H1 (cell line): ENCODE results near the gene KRT9. TPM values are rescaled to one million over a fixed set of nuclear protein-coding genes. Genes with fewer than 3 reads are reported as not detected.

Source experiments
- CTCF ChIA-PET: fragments of 300-600 bp; sonication (Branson Sonifier 250); formaldehyde crosslinking; loops from one replicate; lab custom pipeline; 2021; ENCODE audit not compliant: partially characterized antibody; lab: Charles Lee
- POLR2A ChIA-PET: fragments of 300-600 bp; sonication (Branson Sonifier 250); formaldehyde crosslinking; loops from one replicate; lab custom pipeline; 2021; ENCODE audit warnings: inconsistent platforms; ENCODE audit not compliant: partially characterized antibody; lab: Charles Lee
- DNase-seq, 2 experiments: peaks; one replicate each; pipeline versions ENCODE4 v3.0.0 to v3.0.0-alpha.2; 2010 to 2022; ENCODE audit warnings: low spot score in 2 of 2, low read depth in 1 of 2, mixed read lengths in 1 of 2
- FAIRE-seq: peaks from 2 replicates; lab custom pipeline; 2011; peaks lifted over from hg19 to GRCh38; lab: Jason Lieb, UNC
- H2AFZ ChIP-seq: 2 replicates; pipeline ENCODE4 v1.8.1; 2012; ENCODE audit warnings: low read length, inconsistent platforms
- H2AK5ac ChIP-seq: 2 replicates; pipeline ENCODE4 v1.6.1; 2013; ENCODE audit warnings: low read depth, low read length
- H2BK120ac ChIP-seq: replicated peaks from 2 replicates; pipeline ENCODE3; 2013; ENCODE audit warnings: low read depth, low read length, inconsistent platforms
- H2BK12ac ChIP-seq: 2 replicates; pipeline ENCODE4 v1.6.1; 2013; ENCODE audit warnings: low read depth, low read length
- H2BK15ac ChIP-seq: 2 replicates; pipeline ENCODE4 v1.6.1; 2013; ENCODE audit warnings: low read length
- H2BK20ac ChIP-seq: 2 replicates; pipeline ENCODE4 v1.6.1; 2013; ENCODE audit warnings: low read length
- H2BK5ac ChIP-seq: 2 replicates; pipeline ENCODE4 v1.6.1; 2013; ENCODE audit warnings: low read depth, low read length
- H3K14ac ChIP-seq: 2 replicates; pipeline ENCODE4 v1.6.1; 2013; ENCODE audit warnings: inconsistent platforms; ENCODE audit not compliant: insufficient read length
- H3K18ac ChIP-seq: 2 replicates; pipeline ENCODE4 v1.6.1; 2013; ENCODE audit warnings: low read length; ENCODE audit errors: extremely low read depth
- H3K23ac ChIP-seq: 2 replicates; pipeline ENCODE4 v1.6.1; 2013; ENCODE audit warnings: inconsistent platforms; ENCODE audit not compliant: insufficient read length
- H3K23me2 ChIP-seq: 2 replicates; pipeline ENCODE4 v1.6.1; 2013; ENCODE audit warnings: low read depth, low read length
- H3K27ac ChIP-seq: 2 replicates; pipeline ENCODE4 v1.6.1; 2011; ENCODE audit warnings: low read depth, low read length, inconsistent platforms
- H3K27me3 ChIP-seq, 4 experiments: replicated peaks in 1 of 4; 1 replicate in 1 of 4; 2 replicates in 3 of 4; pipeline versions ENCODE4 v1.6.1 to v1.8.1; 2011 to 2013; ENCODE audit warnings: low read length in 3 of 4, mild to moderate bottlenecking in 3 of 4, inconsistent platforms in 2 of 4, mixed read lengths in 2 of 4, moderate library complexity in 1 of 4; ENCODE audit not compliant: control insufficient read depth in 3 of 4, insufficient read depth in 3 of 4; ENCODE audit errors: extremely low read depth in 1 of 4
- H3K36me3 ChIP-seq, 4 experiments: 2 replicates each; pipeline versions ENCODE4 v1.6.1 to v1.8.1; 2011 to 2013; ENCODE audit warnings: mild to moderate bottlenecking in 4 of 4, low read length in 3 of 4, moderate library complexity in 2 of 4, control low read depth in 1 of 4, inconsistent platforms in 1 of 4; ENCODE audit not compliant: insufficient read depth in 4 of 4, control insufficient read depth in 2 of 4
- H3K4ac ChIP-seq: replicated peaks from 2 replicates; pipeline ENCODE3; 2013; ENCODE audit warnings: low read length, low read depth, mixed read lengths, inconsistent platforms; ENCODE audit not compliant: insufficient read length
- H3K4me1 ChIP-seq, 4 experiments: replicated peaks in 1 of 4; 1 replicate in 1 of 4; 2 replicates in 3 of 4; pipeline versions ENCODE4 v1.6.1 to v1.8.1; 2011 to 2013; ENCODE audit warnings: low read length in 3 of 4, inconsistent platforms in 2 of 4, mixed read lengths in 1 of 4; ENCODE audit not compliant: insufficient read depth in 4 of 4, control insufficient read depth in 3 of 4
- H3K4me2 ChIP-seq, 2 experiments: 2 replicates each; pipeline versions ENCODE4 v1.6.1 to v1.8.1; 2011 to 2013; ENCODE audit warnings: low read depth in 2 of 2, low read length in 2 of 2, control low read depth in 1 of 2, inconsistent platforms in 1 of 2, mild to moderate bottlenecking in 1 of 2; ENCODE audit not compliant: insufficient read depth in 1 of 2
- H3K4me3 ChIP-seq, 4 experiments: fragments of 200-600, 300-600 bp in 1 of 4; sonication (generic), shearing (Covaris generic), sonication (Bioruptor Twin) in 1 of 4; 2 replicates each; pipeline versions ENCODE4 v1.5.1 to v1.8.1; 2011 to 2016; ENCODE audit warnings: low read length in 4 of 4, low read depth in 3 of 4, control low read depth in 2 of 4, inconsistent platforms in 2 of 4, mild to moderate bottlenecking in 2 of 4, mixed read lengths in 1 of 4, moderate library complexity in 1 of 4; ENCODE audit not compliant: insufficient read depth in 2 of 4; ENCODE audit errors: extremely low read depth in 1 of 4
- H3K56ac ChIP-seq: replicated peaks from 2 replicates; pipeline ENCODE3; 2013; ENCODE audit warnings: low read depth, mild to moderate bottlenecking, mixed read lengths, low read length, inconsistent platforms; ENCODE audit not compliant: insufficient read length
- H3K79me1 ChIP-seq: 2 replicates; pipeline ENCODE4 v1.6.1; 2013; ENCODE audit warnings: low read depth, low read length, control low read depth
- H3K79me2 ChIP-seq, 2 experiments: 2 replicates each; pipeline versions ENCODE4 v1.6.1 to v1.8.1; 2012 to 2013; ENCODE audit warnings: low read length in 2 of 2, mild to moderate bottlenecking in 2 of 2, inconsistent platforms in 1 of 2; ENCODE audit not compliant: insufficient read depth in 2 of 2, control insufficient read depth in 1 of 2
- H3K9ac ChIP-seq, 4 experiments: replicated peaks in 1 of 4; 1 replicate in 1 of 4; 2 replicates in 3 of 4; pipeline versions ENCODE4 v1.6.1 to v1.8.1; 2011 to 2013; ENCODE audit warnings: low read depth in 3 of 4, low read length in 3 of 4, control low read depth in 2 of 4, mild to moderate bottlenecking in 2 of 4, moderate library complexity in 2 of 4, inconsistent platforms in 1 of 4; ENCODE audit errors: extremely low read depth in 1 of 4
- H3K9me3 ChIP-seq, 2 experiments: 2 replicates each; pipeline versions ENCODE4 v1.6.1 to v1.8.1; 2012 to 2013; ENCODE audit warnings: mild to moderate bottlenecking in 2 of 2, moderate library complexity in 2 of 2, control low read depth in 1 of 2, inconsistent platforms in 1 of 2, low read depth in 1 of 2, low read length in 1 of 2, mixed read lengths in 1 of 2; ENCODE audit not compliant: insufficient read depth in 2 of 2
- H4K20me1 ChIP-seq, 2 experiments: replicated peaks in 1 of 2; 2 replicates each; pipeline versions ENCODE3 to v1.8.1; 2011 to 2013; ENCODE audit warnings: inconsistent platforms in 2 of 2, low read length in 2 of 2, mild to moderate bottlenecking in 1 of 2; ENCODE audit not compliant: insufficient read depth in 2 of 2, control insufficient read depth in 1 of 2
- H4K5ac ChIP-seq: 2 replicates; pipeline ENCODE4 v1.6.1; 2013; ENCODE audit warnings: low read length, low read depth, mixed read lengths, inconsistent platforms; ENCODE audit not compliant: insufficient read length
- H4K8ac ChIP-seq: 2 replicates; pipeline ENCODE4 v1.8.0; 2013; ENCODE audit warnings: mild to moderate bottlenecking, moderate library complexity, low read length, inconsistent platforms; ENCODE audit not compliant: insufficient read depth; ENCODE audit errors: extremely low read depth
- H4K91ac ChIP-seq: replicated peaks from 2 replicates; pipeline ENCODE3; 2013; ENCODE audit warnings: low read length, mixed read lengths, inconsistent platforms; ENCODE audit not compliant: insufficient read length
- HDAC2 ChIP-seq, 2 experiments: fragments of 300-600 bp in 1 of 2; sonication (generic) in 1 of 2; IDR thresholded peaks; 2 replicates each; pipeline ENCODE4 v1.6.1; 2011 to 2012; ENCODE audit warnings: low read depth in 2 of 2, low read length in 2 of 2, mild to moderate bottlenecking in 2 of 2, moderate library complexity in 2 of 2, borderline replicate concordance in 1 of 2, inconsistent platforms in 1 of 2
- WGBS, 2 experiments: shearing (Covaris generic) in 1 of 2; methylation state at CpG; one replicate each; pipeline versions ENCODE4 v1.1.6 to v1.1.7; 2013 to 2015; ENCODE audit warnings: low lambda C conversion rate in 2 of 2, mixed read lengths in 2 of 2, inconsistent platforms in 1 of 2, low coverage in 1 of 2, missing lambda C conversion rate in 1 of 2; ENCODE audit not compliant: insufficient replicate concordance in 2 of 2, insufficient coverage in 1 of 2, insufficient read length in 1 of 2; ENCODE audit errors: extremely low coverage in 1 of 2, missing lambda C conversion rate in 1 of 2; 5-methylcytosine and 5-hydroxymethylcytosine counted together
- polyA plus RNA-seq, 7 experiments: library from polyadenylated mRNA; depleted of rRNA in 3 of 7; stranded (reverse) in 5 of 7; unstranded in 2 of 7; fragments of >200 nt in 5 of 7; fragments of 200-250 nt in 2 of 7; gene quantifications; 1 replicate in 5 of 7; 2 replicates in 1 of 7; 4 replicates in 1 of 7; pipeline versions ENCODE4 v1.2.1 to v1.2.3, GENCODE V29; 2011 to 2013; ENCODE audit warnings: missing spikeins in 2 of 7, mixed read lengths in 2 of 7
- total RNA-seq: library from RNA; stranded (reverse); fragmentation: NEBNext Ultra II Directional; extraction: Animal tissue kit (Norgen Biotek cat#: 25700); gene quantifications from 2 replicates; pipeline ENCODE4 v1.2.1, GENCODE V29; 2021
- TF ChIP-seq, protein P1 (sequence below): IDR thresholded peaks from 2 replicates; pipeline ENCODE4 v1.6.1; 2012; ENCODE audit warnings: inconsistent platforms

The KRT9 gene
- total and polyA plus RNA-seq, 2 of the 8 experiments (the other 6 are each of a cell fraction or from before 2014, with no cell fraction given), result not detected

DNA sequence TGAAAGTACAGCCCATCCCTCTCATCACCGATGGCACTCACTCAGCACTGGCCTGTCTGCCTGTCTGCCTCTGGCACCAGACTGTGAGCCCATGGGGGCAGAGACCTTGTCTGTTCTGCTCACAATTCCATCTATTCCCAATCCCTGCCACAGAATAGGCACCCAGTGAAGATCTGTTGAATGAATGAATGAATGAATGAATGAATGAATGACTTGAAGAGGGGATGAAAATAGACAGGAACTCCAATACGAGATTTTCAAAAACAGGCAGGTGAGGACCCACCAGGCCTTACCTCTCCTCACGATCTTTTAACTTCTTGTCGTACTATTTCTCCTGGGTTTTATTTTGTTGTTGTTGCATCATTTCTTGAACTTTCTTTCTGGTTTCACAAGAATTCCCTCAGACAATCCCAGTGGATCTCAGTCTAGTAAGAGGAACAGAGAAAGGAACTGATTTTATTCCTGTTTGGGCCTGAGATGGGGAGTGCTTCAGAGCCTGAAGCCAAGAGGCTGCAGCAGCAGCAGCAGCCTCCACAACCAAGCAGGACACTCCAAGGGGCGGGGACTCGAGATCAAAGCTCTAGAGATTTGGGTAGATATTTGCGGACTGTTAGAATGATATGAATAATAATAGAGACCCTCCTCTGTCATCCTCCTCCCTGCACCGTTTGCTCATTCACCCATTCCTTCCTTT is 17.7 kb downstream of the KRT9 start:
- Histone ChIP-seq H3K14ac (no peak overlapping the region), H3K4me3 (no peak overlapping the region), H2BK20ac (no peak overlapping the region), H3K4me2 (no peak overlapping the region), H2BK15ac (no peak overlapping the region), H3K9me3 (no peaks in the 10 kb centered on the region), H2BK12ac (no peak overlapping the region), H3K4ac (no peak overlapping the region), H4K8ac (no peak overlapping the region), H3K79me1 (no peaks in the 10 kb centered on the region), H4K20me1 (no peaks in the 10 kb centered on the region), H3K56ac (no peak overlapping the region), H3K23ac (no peak overlapping the region), H3K27ac (no peak overlapping the region), H3K18ac (no peak overlapping the region), H4K91ac (no peak overlapping the region), H3K9ac (no peak overlapping the region), H3K4me1 (peaks cover 0 to 5% (median 0%) of the 10 kb centered on the region in 4 experiments; a peak in 3 of 7 replicates), H2BK5ac (no peak overlapping the region), H3K36me3 (no peaks in the 10 kb centered on the region), H3K23me2 (no peaks in the 10 kb centered on the region; the same call in 1 of the 2 replicates), H2AK5ac (no peak overlapping the region), H3K27me3 (no peaks in the 10 kb centered on the region; a peak in 2 of 7 replicates), H3K79me2 (no peaks in the 10 kb centered on the region), H2BK120ac (no peak overlapping the region), H2AFZ (no peak overlapping the region), H4K5ac (no peak overlapping the region)
- FAIRE-seq (no peak), DNase-seq (no peak)
- TF ChIP-seq HDAC2 (IDR thresholded peaks at IDR 0.05; ENCODE audit: borderline replicate concordance in 1 of 2, low read depth in 2 of 2, low read length in 2 of 2), result no peak
- TF ChIP-seq, protein P1, sequence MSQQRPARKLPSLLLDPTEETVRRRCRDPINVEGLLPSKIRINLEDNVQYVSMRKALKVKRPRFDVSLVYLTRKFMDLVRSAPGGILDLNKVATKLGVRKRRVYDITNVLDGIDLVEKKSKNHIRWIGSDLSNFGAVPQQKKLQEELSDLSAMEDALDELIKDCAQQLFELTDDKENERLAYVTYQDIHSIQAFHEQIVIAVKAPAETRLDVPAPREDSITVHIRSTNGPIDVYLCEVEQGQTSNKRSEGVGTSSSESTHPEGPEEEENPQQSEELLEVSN, result no peak
- ChIA-PET POLR2A (interaction anchor here (1.4 to 1.6 kb wide), 2 partner anchors 11 to 136 kb away, joined by 4 read pairs; no protein-coding TSS in a partner anchor), CTCF (interaction anchor here (0.8 to 21.2 kb wide), 6 partner anchors 9 to 111 kb away, joined by 3 to 492 read pairs (median 204); partner anchors contain the start of genes KRT13, KRT35 and KRT36)
- WGBS, 2 experiments, result 67% methylated on average over 8 of the region's 8 CpGs; no CpG with 5 or more reads in 1 of the 2 experiments
